HFF-Myc (cell line): ENCODE data around the gene POLE.

ENCODE experiments used
- DNase-seq: peaks from one replicate; pipeline ENCODE4 v3.0.0-alpha.2; 2011; ENCODE audit warnings: low read depth; ENCODE audit errors: extremely low read depth
- H3K4me3 ChIP-seq: replicated peaks from 2 replicates; pipeline ENCODE4 v1.5.1; 2011; ENCODE audit warnings: low read depth, mild to moderate bottlenecking, control low read depth, low read length
- TF ChIP-seq, protein P1 (sequence below): IDR thresholded peaks from 2 replicates; pipeline ENCODE4 v1.5.1; 2012; ENCODE audit warnings: mild to moderate bottlenecking, low read depth, low read length, control low read depth; ENCODE audit errors: missing control alignments

The POLE gene

DNA sequence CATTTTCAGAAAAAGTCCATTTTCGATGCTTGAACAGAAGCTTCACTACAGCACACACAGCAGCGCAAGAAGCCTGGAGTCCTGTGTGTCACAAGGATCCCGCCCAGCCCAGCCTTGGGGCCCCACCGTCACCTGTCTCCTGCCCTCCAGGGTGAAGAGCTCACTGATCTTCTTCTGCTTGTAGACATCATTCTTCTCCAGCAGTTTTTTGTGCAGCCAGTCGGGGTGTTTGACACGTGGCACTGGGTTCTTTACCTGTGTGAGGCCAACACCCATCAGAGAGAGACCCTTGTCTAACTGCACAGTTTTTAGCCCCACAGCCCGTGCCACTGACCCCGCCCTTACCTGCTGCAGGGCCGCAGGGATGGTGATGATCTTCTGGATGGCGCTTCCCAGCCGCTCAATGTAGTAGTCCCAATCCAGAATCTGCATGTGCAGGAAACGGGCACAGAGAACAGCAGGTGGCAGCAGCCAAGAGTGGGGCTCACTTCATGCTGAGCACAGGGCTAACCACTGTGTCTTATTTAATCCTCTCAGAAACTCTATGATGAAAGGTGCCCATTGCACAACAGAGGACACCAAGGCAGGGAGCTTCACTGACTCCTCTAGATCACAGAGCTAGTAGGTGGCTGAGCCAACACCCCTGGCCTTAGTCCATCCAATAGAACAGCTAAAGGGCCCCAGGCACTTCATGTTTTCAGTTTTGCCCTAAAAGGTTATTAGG is 30.0 kb downstream of the POLE start:
- H3K4me3 ChIP-seq, result no peak overlapping the region
- TF ChIP-seq, protein P1, sequence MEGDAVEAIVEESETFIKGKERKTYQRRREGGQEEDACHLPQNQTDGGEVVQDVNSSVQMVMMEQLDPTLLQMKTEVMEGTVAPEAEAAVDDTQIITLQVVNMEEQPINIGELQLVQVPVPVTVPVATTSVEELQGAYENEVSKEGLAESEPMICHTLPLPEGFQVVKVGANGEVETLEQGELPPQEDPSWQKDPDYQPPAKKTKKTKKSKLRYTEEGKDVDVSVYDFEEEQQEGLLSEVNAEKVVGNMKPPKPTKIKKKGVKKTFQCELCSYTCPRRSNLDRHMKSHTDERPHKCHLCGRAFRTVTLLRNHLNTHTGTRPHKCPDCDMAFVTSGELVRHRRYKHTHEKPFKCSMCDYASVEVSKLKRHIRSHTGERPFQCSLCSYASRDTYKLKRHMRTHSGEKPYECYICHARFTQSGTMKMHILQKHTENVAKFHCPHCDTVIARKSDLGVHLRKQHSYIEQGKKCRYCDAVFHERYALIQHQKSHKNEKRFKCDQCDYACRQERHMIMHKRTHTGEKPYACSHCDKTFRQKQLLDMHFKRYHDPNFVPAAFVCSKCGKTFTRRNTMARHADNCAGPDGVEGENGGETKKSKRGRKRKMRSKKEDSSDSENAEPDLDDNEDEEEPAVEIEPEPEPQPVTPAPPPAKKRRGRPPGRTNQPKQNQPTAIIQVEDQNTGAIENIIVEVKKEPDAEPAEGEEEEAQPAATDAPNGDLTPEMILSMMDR, result no peak
- DNase-seq, result no peak

DNA sequence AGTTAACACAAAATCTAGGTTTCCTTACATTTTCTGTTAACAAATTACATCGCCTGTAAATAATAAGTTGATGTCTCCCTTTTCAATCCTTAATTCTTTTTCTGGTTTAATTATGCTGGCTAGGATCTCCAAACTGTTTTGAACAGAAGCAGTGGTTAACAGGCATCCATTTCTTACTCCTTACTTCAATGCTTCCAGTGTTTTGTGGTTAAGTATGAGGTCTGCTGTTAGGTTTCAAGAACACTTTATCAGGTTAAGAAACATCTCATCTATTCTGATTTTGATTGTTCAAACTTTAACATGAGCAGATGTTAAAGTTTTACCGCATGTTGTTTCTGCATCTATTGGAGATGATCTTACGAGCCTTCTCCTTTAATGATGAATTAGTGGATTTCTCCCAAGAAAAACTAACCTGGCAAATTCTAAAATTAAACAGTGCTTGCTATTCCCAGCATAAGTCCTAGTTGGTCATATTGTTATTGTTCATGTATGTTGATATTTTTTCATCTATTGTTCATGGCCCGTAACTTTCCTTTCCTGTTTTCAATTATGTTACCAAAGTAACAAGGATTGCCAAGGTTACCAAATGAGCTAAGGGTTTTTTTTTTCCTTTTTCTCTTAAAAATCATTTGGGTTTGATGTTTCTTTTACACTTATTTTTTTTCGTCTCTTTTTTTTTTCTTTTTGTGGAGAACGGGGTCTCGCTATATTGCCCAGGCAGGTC is 33.4 kb downstream of the POLE start:
- H3K4me3 ChIP-seq, result no peak overlapping the region
- TF ChIP-seq, protein P1, result no peak
- DNase-seq, result no peak

DNA sequence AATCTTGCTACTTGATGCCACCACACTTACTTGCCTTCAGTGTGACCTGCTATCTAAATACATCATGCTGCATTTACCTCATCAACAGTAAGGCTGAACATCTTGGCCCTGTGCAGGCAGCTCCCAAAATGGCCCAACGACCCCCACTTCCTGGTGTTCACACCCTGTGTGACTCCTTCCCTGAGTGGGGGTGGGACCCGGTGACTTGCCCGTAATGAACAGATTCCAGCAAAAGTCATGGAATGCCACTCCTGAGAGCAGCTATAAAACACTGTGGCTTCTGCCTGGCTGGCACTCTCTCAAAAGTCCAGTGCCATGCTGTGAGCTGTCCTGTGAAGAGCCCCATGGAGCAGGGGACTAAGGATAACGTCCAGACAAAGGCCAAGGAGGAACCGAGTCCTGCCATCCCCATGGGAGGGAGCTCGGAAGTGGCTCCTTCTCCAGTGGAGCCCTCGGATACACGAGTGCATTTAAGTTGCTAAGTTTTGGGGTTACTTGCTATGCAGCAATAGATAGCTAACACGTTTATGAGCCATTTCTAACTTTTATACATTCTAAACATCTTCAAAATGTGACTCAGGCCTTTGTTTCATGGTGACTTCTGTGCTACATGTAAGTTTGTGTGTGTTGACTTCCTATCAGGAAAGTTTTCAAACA is 35.6 kb downstream of the POLE start:
- TF ChIP-seq, protein P1, result no peak
- no peak overlapping the region for H3K4me3 ChIP-seq
- no peak for DNase-seq

DNA sequence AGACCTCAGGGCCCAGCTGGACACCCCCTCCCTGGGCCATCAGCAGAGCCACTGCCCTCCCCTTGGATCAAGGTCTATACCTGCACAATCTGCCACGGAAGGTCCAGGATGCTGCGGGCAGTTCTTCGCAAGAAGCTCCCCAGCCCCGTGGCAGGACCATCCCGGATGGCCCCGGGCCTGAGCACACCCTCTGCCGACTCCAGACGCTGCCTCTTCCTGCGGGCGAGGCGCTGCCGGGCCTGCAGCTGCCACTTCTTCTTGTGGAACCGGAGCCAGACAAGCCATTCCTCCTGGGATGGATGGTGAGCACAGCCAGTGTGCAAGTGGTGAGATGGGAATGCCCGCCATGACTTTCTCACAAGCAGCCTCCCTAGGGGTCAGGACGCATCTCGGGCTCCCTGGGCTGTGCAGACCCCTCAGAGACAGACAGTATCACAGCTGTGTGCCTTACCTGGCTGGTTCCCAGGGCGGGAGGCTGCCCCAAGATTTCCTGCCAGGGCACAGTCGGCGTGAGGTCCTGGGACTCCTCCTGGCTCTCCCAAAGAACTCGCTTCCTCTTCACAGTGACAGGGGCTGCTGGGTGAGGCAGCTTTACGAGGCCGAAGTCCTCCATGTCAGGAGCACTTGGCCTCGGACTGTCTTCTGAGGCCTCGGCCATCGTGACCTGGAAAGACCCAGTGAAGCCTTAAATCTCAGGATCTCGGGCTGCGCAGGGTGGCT is 37.8 kb downstream of the POLE start:
- H3K4me3 ChIP-seq, result no peak overlapping the region
- TF ChIP-seq, protein P1, result no peak
- DNase-seq, result no peak

DNA sequence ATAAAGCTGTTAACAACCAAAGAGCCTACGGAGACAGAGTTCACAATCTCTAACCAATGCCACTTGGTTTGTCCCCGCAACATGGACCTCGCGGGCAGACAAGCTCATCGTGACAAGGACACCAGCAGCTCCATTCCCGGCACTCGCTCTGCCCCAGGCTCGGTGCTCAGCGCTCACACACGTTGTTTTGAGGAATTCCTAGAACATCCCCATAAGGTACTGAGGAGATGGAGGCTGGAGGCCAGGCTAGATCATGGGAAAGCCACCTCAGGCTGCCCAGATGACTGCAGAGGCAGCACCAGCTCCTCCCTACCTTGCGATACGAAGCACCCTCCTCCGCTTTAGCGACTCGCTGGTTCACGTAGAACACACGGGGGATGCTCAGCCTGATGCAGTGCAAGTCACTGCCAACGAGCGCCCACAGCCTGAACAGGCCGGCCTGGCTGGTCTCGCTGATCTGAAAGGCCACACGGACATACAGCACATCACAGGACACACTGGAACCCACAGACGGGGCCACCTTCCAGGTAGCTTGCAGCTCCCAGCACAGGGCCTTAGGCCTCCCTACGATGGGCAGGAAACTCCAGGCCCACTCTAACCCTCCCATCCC is 38.4 kb downstream of the POLE start:
- H3K4me3 ChIP-seq, result no peak overlapping the region
- DNase-seq, result no peak
- TF ChIP-seq, protein P1, result no peak

DNA sequence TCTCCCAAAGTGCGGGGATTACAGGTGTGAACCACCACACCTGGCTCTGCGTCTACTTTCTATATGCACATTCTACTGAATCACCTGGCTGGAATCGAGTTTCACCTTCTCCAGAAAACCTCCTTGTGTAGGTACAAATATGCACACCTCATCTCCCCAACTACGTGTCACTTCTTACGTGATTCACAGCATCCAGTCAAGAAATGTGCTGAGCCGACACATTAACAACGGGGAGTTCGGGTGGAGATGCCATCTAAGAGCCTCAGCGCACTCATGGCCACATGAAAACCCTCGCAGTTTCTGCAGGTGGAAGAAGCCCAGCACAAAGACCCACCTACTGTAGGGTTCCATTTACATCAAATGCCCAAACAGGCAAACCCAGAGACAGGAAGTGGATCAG is 39.3 kb downstream of the POLE start:
- TF ChIP-seq, protein P1, result no peak
- no peak overlapping the region for H3K4me3 ChIP-seq
- no peak for DNase-seq
